T-helper 1 cell (primary cell): Measurements from ENCODE around the gene KRTAP1-5.
"Not testable (repeated sequence)": the region's sequence is repeated elsewhere in the genome, so short reads cannot be mapped to it uniquely, and the experiment has no call there.

ENCODE experiments used
- DNase-seq, 5 donors: peaks; one replicate each; pipeline ENCODE4 v3.0.0-alpha.2; 2012 to 2020

The KRTAP1-5 gene

GRCh38 chr17:41002814-41003213 is 24.2 kb downstream of the KRTAP1-5 start:
- DNase-seq = no peak

GRCh38 chr17:41001795-41002194 is 25.2 kb downstream of the KRTAP1-5 start:
- no peak for DNase-seq

GRCh38 chr17:40999563-40999962 is 27.4 kb downstream of the KRTAP1-5 start, which contains the start of gene KRTAP3-2:
Gene KRTAP3-2, minus strand, starts transcription at chr17:40999906. Its CDS starts 53 bp downstream, at chr17:40999853.
- not testable (repeated sequence) for DNase-seq

- DNase-seq = no peak
Measured at GRCh38 chr17:40997361-40997760, 29.6 kb downstream of the KRTAP1-5 start.

GRCh38 chr17:40996829-40997228 is 30.2 kb downstream of the KRTAP1-5 start:
- DNase-seq = no peak

- no peak for DNase-seq
Measured at GRCh38 chr17:40995116-40995515, 31.9 kb downstream of the KRTAP1-5 start.

GRCh38 chr17:40993839-40994238 is 33.2 kb downstream of the KRTAP1-5 start, which contains the start of gene KRTAP3-3:
Gene KRTAP3-3, minus strand, starts transcription at chr17:40994164. Its CDS starts 67 bp downstream, at chr17:40994097.
- no peak for DNase-seq

- DNase-seq = no peak
Measured at GRCh38 chr17:40993084-40993483, 33.9 kb downstream of the KRTAP1-5 start.

GRCh38 chr17:40992666-40993065 is 34.3 kb downstream of the KRTAP1-5 start:
- DNase-seq = no peak

- no peak for DNase-seq
Measured at GRCh38 chr17:40986920-40987319, 40.1 kb downstream of the KRTAP1-5 start.

- DNase-seq = no peak
Measured at GRCh38 chr17:40984226-40984625, 42.8 kb downstream of the KRTAP1-5 start, which contains the start of gene KRT40. Gene KRT40, minus strand, starts transcription at chr17:40984326. Its CDS starts 53 bp downstream, at chr17:40984273.

- no peak for DNase-seq
Measured at GRCh38 chr17:40981115-40981514, 45.9 kb downstream of the KRTAP1-5 start.

GRCh38 chr17:40980596-40980995 is 46.4 kb downstream of the KRTAP1-5 start:
- no peak for DNase-seq

- no peak for DNase-seq
Measured at GRCh38 chr17:40980117-40980516, 46.9 kb downstream of the KRTAP1-5 start.

- DNase-seq = no peak
Measured at GRCh38 chr17:40978575-40979151, 48.3 kb downstream of the KRTAP1-5 start.
